Panc1 (cell line): ENCODE results near the gene HMGXB4. TPM values are rescaled to one million over a fixed set of nuclear protein-coding genes. Genes with fewer than 3 reads are reported as not detected.

Experiments used
- ATAC-seq: fragments of 200-7000 bp; cut with Tn5 transposase; 2 replicates; pipeline ENCODE4 v1.9.1; 2020; ENCODE audit warnings: mild to moderate bottlenecking, moderate library complexity
- BruUV-seq: library from RNA; stranded (reverse); fragments of 400-500 nt; replicated peaks from 2 replicates; lab custom pipeline; 2021; lab: Mats Ljungman, UMichigan
- CTCF ChIA-PET: fragments of 300-600 bp; sonication (Branson Sonifier 250); formaldehyde crosslinking; loops from one replicate; lab custom pipeline; 2022; ENCODE audit warnings: antibody characterized with exemption; lab: Charles Lee
- POLR2A ChIA-PET: fragments of 300-600 bp; sonication (Branson Sonifier 250); formaldehyde crosslinking; loops from one replicate; lab custom pipeline; 2022; ENCODE audit warnings: antibody characterized with exemption; lab: Charles Lee
- DNase-seq: peaks from one replicate; pipeline ENCODE4 v3.0.0-alpha.2; 2010; ENCODE audit warnings: low read depth, low spot score
- H3K27ac ChIP-seq: 2 replicates; pipeline ENCODE4 v1.5.1; 2011; ENCODE audit warnings: mild to moderate bottlenecking, low read length, inconsistent platforms
- H3K27me3 ChIP-seq: fragments of 200-500 bp; sonication (Bioruptor generic); 2 replicates; pipeline ENCODE4 v1.6.0; 2014; ENCODE audit warnings: low read length, inconsistent platforms; ENCODE audit not compliant: control insufficient read depth, insufficient read depth
- H3K36me3 ChIP-seq: fragments of 200-500 bp; sonication (Bioruptor generic); 2 replicates; pipeline ENCODE4 v1.5.1; 2014; ENCODE audit warnings: inconsistent platforms, mild to moderate bottlenecking, low read length, moderate library complexity; ENCODE audit not compliant: control insufficient read depth, insufficient read depth
- H3K4me1 ChIP-seq: 2 replicates; pipeline ENCODE4 v1.5.1; 2011; ENCODE audit warnings: inconsistent platforms, mild to moderate bottlenecking, low read length, moderate library complexity; ENCODE audit not compliant: control insufficient read depth, insufficient read depth
- H3K4me3 ChIP-seq, 2 experiments: 2 replicates each; pipeline ENCODE4 v1.5.1; 2011 to 2012; ENCODE audit warnings: low read depth in 2 of 2, low read length in 2 of 2, mild to moderate bottlenecking in 2 of 2, inconsistent platforms in 1 of 2, moderate library complexity in 1 of 2
- H3K9me3 ChIP-seq: fragments of 200-500 bp; sonication (Bioruptor generic); 2 replicates; pipeline ENCODE4 v1.5.1; 2014; ENCODE audit warnings: low read depth, mild to moderate bottlenecking, inconsistent platforms, low read length, moderate library complexity; ENCODE audit not compliant: control insufficient read depth, insufficient read depth
- POLR2AphosphoS5 ChIP-seq: IDR thresholded peaks from 2 replicates; pipeline ENCODE4 v1.6.1; 2012; ENCODE audit warnings: mild to moderate bottlenecking, low read depth, low read length, moderate library complexity
- REST ChIP-seq, 2 experiments: IDR thresholded peaks; 2 replicates each; pipeline ENCODE4 v1.6.1; 2011 to 2012; ENCODE audit warnings: low read depth in 2 of 2, control low read depth in 1 of 2, low read length in 1 of 2, mild to moderate bottlenecking in 1 of 2, moderate library complexity in 1 of 2; ENCODE audit not compliant: insufficient read depth in 1 of 2
- SIN3A ChIP-seq: IDR thresholded peaks from 2 replicates; pipeline ENCODE4 v1.6.1; 2012; ENCODE audit warnings: low read depth, mild to moderate bottlenecking, low read length, moderate library complexity, borderline replicate concordance; ENCODE audit not compliant: insufficient read depth
- TCF7L2 ChIP-seq: IDR thresholded peaks from 2 replicates; pipeline ENCODE4 v1.6.1; 2011; ENCODE audit warnings: mild to moderate bottlenecking, low read depth, low read length, inconsistent platforms
- in situ Hi-C: cut with HindIII; loops from 2 replicates; pipeline ENCODE4 v1.10.0; 2016; ENCODE audit warnings: low sequenced_read_pairs, low pct_unique_long_range_greater_than_20kb
- intact Hi-C: fragments of 100-400 bp; cut with micrococcal nuclease; formaldehyde crosslinking; loops from one replicate; pipeline ENCODE4 v1.10.0; 2022; ENCODE audit not compliant: unreplicated experiment
- total RNA-seq: library from RNA; stranded (reverse); gene quantifications from one replicate; pipeline ENCODE4 v1.2.1, GENCODE V29; 2021; ENCODE audit not compliant: unreplicated experiment
- TF ChIP-seq, protein P1 (sequence below): fragments of 450-650 bp; IDR thresholded peaks from 2 replicates; pipeline ENCODE4 v1.5.1; 2017; ENCODE audit warnings: mild to moderate bottlenecking

The HMGXB4 gene
- total RNA-seq, 1 experiment from 2014 or later: 23.7 TPM

DNA sequence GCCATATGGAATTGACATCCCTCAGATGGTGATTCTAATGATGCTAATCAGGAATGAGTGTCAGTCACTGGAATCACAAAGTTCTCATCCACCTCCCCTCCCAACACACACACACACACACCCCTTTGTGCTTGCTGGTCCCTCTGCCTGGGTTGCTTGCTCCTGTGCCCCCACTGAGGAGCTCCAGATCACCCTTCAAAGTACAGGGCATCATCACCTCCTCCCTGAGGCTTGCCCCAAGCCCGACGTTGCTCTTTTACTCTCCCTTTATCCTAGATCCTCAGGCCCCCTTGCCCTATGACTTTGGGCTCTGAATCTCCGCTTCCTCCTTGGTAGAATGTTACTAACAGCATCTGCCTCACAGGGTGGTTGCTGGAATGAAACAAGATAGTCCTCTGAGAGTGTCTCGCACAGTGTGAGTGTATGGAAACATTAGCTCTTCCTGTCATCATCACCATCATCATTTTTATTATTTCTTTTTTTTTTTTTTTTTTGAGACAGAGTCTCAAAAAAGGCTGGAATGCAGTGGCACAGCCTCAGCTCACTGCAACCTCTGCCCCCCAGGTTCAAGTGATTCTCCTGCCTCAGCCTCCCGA lies 45.8 kb downstream of the HMGXB4 start:
- H3K4me3 ChIP-seq: no peak overlapping the region
- ChIA-PET POLR2A (no interaction called here), CTCF (no interaction called here)
- in situ Hi-C loops: no loop called here
- DNase-seq (no peak), ATAC-seq (no peak)
- intact Hi-C loops: no loop called here
- no peaks in the 10 kb centered on the region for H3K27me3 ChIP-seq
- H3K4me1 ChIP-seq: peaks cover 9% of the 10 kb centered on the region
- no peak for TF ChIP-seq POLR2AphosphoS5
- no peak for TF ChIP-seq TCF7L2
- TF ChIP-seq, protein P1, sequence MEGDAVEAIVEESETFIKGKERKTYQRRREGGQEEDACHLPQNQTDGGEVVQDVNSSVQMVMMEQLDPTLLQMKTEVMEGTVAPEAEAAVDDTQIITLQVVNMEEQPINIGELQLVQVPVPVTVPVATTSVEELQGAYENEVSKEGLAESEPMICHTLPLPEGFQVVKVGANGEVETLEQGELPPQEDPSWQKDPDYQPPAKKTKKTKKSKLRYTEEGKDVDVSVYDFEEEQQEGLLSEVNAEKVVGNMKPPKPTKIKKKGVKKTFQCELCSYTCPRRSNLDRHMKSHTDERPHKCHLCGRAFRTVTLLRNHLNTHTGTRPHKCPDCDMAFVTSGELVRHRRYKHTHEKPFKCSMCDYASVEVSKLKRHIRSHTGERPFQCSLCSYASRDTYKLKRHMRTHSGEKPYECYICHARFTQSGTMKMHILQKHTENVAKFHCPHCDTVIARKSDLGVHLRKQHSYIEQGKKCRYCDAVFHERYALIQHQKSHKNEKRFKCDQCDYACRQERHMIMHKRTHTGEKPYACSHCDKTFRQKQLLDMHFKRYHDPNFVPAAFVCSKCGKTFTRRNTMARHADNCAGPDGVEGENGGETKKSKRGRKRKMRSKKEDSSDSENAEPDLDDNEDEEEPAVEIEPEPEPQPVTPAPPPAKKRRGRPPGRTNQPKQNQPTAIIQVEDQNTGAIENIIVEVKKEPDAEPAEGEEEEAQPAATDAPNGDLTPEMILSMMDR: no peak
- TF ChIP-seq REST (IDR thresholded peaks at IDR 0.05; ENCODE audit: insufficient read depth in 1 of 2, low read depth in 2 of 2, low read length in 1 of 2): no peak
- TF ChIP-seq SIN3A: no peak
- H3K36me3 ChIP-seq: no peaks in the 10 kb centered on the region
- no TSS peak for BruUV-seq
- H3K9me3 ChIP-seq: no peaks in the 10 kb centered on the region
- no peak overlapping the region for H3K27ac ChIP-seq

DNA sequence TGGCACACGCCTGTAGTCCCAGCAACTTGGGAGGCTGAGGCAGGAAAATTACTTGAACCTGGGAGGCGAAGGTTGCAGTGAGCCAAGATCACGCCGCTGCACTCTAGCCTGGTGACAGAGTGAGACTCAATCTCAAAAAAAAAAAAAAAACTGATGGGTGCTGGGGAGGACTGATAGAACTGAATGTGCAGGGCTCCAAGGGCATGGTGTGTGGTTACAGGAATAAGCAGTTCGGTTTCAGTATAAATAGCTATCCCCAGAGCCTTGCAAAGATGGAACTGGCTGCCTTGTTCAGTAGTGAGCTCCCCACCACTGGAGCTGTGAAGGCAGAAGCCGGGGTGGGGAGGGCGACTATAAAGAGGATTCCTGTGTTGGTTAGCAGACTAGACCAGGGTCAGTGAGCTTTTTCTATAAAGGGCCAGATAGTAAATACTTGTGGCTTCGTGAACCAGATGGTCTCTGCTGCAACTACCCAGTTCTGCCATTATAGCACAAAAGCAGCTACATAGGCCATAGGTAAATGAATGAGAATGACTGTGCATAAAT lies 48.3 kb downstream of the HMGXB4 start:
- intact Hi-C loops (no loop called here), in situ Hi-C loops (no loop called here)
- TF ChIP-seq REST (IDR thresholded peaks at IDR 0.05; ENCODE audit: insufficient read depth in 1 of 2, low read depth in 2 of 2, low read length in 1 of 2) (no peak), POLR2AphosphoS5 (no peak), SIN3A (no peak), TCF7L2 (no peak)
- TF ChIP-seq, protein P1: no peak
- no peak for DNase-seq
- no peak for ATAC-seq
- Histone ChIP-seq H3K36me3 (no peaks in the 10 kb centered on the region), H3K4me3 (no peak overlapping the region), H3K4me1 (peaks cover 6% of the 10 kb centered on the region), H3K27ac (no peak overlapping the region), H3K27me3 (no peaks in the 10 kb centered on the region), H3K9me3 (no peaks in the 10 kb centered on the region)
- POLR2A ChIA-PET: no interaction called here
- BruUV-seq: no TSS peak
- CTCF ChIA-PET: no interaction called here
